ENCODE measurements around the gene TXNDC11. TPM values are rescaled to one million over a fixed set of nuclear protein-coding genes. Genes with fewer than 3 reads are reported as not detected.

Gene TXNDC11
- total RNA-seq, 1 donor from 2014 or later, result 36.1 TPM

DNA sequence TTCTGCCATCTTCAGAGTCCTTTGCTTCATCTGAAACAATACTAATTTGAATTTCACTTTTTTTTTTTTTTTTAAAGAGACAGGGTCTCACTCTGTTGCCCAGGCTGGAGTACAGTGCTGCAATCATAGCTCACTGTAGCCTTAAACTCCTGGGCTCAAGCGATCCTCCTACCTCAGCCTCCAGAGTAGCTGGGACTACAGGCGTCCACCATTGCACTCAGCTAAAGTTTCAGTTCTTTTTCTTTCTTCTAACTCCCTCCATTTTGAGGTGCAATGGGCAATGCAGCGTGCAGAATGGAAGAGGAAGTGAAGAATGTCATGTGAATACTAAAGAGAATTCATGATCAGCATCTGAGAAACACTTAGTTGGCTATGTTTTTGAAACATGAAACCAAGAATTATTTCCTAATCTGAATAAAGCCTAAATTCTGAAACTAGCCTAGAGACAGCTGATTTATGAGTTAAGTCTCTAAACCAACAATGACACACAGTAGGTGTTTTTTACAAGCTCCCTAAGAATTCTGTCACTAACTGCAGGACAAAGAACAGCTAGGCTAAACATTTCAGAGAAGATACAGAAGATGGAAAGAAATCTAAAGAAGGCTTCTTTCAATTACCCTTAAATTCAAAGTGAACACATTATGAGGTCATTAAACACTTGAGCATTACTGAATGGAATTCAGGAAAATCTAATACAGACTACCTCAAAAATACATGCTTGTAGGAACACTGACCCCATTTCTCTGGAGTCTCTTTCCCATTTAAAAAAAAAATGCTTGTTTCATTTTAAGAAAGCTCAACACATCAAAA, 53.4 kb downstream of the TXNDC11 start:
- TF ChIP-seq, protein P1, sequence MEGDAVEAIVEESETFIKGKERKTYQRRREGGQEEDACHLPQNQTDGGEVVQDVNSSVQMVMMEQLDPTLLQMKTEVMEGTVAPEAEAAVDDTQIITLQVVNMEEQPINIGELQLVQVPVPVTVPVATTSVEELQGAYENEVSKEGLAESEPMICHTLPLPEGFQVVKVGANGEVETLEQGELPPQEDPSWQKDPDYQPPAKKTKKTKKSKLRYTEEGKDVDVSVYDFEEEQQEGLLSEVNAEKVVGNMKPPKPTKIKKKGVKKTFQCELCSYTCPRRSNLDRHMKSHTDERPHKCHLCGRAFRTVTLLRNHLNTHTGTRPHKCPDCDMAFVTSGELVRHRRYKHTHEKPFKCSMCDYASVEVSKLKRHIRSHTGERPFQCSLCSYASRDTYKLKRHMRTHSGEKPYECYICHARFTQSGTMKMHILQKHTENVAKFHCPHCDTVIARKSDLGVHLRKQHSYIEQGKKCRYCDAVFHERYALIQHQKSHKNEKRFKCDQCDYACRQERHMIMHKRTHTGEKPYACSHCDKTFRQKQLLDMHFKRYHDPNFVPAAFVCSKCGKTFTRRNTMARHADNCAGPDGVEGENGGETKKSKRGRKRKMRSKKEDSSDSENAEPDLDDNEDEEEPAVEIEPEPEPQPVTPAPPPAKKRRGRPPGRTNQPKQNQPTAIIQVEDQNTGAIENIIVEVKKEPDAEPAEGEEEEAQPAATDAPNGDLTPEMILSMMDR (IDR thresholded peaks at IDR 0.05; ENCODE audit: insufficient read depth, low read length, poor library complexity, severe bottlenecking), result no peak
- no peak overlapping the region for H3K4me3 ChIP-seq (ENCODE audit: low read depth, low read length)
- DNase-seq (ENCODE audit: low read depth), result no peak
- H3K36me3 ChIP-seq (ENCODE audit: control insufficient read depth, insufficient read depth, low read length), result peaks cover 1% of the 10 kb centered on the region
- H3K27me3 ChIP-seq (ENCODE audit: control insufficient read depth, insufficient read depth, low read length), result no peaks in the 10 kb centered on the region

DNA sequence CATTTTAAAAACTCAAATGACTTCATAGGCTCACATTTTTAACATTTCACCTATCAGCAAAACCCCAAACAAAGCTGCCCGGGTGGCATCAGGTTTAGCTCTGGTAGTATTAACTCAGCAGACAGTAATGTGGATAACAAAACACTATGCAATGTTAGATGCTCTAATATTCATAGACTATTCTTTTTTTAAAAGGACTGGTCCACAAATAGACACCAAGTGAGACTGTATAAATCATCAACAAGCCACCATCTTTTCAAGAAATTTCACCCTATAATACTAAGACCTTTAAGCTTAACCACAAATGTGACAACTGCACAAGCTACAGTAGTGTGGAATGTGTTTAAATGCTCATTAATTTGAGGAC, 54.2 kb downstream of the TXNDC11 start:
- H3K36me3 ChIP-seq (ENCODE audit: control insufficient read depth, insufficient read depth, low read length), result peaks cover 1% of the 10 kb centered on the region
- H3K4me3 ChIP-seq (ENCODE audit: low read depth, low read length), result no peak overlapping the region
- TF ChIP-seq, protein P1 (IDR thresholded peaks at IDR 0.05; ENCODE audit: insufficient read depth, low read length, poor library complexity, severe bottlenecking), result no peak
- no peaks in the 10 kb centered on the region for H3K27me3 ChIP-seq (ENCODE audit: control insufficient read depth, insufficient read depth, low read length)
- DNase-seq (ENCODE audit: low read depth), result no peak

DNA sequence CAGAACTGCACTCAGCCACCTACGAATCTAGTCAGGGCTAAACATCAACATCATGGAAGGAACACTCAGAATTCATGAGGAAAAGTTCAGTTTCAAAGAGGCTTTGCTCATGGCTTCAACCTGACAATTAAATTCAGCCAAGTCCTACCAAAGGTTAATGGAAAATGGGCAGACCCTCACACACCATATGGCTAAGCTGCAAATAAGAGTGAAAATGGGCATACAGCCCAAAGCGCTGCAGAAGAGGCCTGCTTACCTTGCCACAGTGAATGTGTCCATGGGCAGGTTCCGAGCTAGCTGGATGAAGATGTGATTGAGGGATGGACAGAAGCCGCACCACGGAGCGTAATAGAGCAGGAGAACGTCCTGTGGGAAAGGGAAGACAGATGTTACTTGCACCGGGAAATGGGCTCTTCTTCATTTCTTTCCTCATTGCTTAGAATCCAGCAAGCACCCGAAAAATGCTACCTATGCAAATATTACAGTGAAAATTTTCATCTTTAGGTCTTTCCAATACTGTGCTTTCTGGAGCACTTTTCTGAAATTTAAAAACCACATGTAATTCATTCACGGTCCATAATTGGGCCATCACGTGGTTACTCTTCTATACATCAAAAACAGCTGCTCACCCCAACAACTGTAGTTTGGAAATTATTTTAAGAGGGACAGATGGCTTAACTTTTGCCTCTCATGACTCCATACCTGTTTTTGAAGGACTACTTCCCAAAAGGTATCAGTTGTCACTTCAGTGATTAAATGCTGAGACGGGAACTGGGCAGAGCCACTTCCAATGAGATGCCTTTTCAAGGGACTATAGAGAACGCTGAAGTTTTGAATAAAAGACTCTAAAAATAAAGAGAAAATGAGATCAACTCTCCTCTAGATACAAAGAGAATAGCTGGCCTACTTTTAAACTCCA, 54.8 kb downstream of the TXNDC11 start:
- no peak overlapping the region for H3K4me3 ChIP-seq (ENCODE audit: low read depth, low read length)
- no peaks in the 10 kb centered on the region for H3K27me3 ChIP-seq (ENCODE audit: control insufficient read depth, insufficient read depth, low read length)
- H3K36me3 ChIP-seq (ENCODE audit: control insufficient read depth, insufficient read depth, low read length), result peaks cover 1% of the 10 kb centered on the region
- TF ChIP-seq, protein P1 (IDR thresholded peaks at IDR 0.05; ENCODE audit: insufficient read depth, low read length, poor library complexity, severe bottlenecking), result no peak
- DNase-seq (ENCODE audit: low read depth), result no peak

DNA sequence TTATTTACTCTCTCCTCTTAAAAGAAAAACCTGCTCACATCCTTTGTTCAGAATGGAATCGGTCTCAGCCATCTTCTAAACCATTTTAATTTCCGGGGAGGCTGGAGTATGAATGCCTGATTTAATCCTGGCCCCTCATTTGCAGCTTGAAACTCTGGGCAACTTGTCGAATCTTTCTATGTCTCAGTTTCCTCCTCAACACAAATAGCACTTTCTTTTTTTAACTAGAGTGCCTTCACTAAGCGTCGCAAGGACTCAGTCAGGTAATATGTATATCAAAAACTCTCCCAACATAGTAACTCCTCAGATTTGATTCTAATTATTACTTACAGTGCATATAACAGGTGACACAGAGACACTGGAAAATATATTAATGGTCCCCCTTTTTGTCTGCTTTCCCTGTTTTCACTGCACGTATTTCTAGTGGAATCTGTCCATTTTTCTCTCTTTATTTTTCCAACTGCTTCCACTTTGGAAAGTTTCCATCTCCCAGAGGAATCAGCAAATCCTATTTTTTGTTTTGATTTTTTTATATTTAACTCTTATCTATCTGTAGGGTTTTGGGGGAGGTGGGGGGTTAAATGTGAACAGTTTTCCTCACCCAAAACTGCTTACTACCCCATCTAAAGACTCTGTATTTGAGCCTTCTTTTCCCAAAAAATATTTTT, 55.8 kb downstream of the TXNDC11 start:
- Histone ChIP-seq H3K36me3 (ENCODE audit: control insufficient read depth, insufficient read depth, low read length) (peaks cover 1% of the 10 kb centered on the region), H3K4me3 (ENCODE audit: low read depth, low read length) (no peak overlapping the region), H3K27me3 (ENCODE audit: control insufficient read depth, insufficient read depth, low read length) (no peaks in the 10 kb centered on the region)
- TF ChIP-seq, protein P1 (IDR thresholded peaks at IDR 0.05; ENCODE audit: insufficient read depth, low read length, poor library complexity, severe bottlenecking), result no peak
- no peak for DNase-seq (ENCODE audit: low read depth)

DNA sequence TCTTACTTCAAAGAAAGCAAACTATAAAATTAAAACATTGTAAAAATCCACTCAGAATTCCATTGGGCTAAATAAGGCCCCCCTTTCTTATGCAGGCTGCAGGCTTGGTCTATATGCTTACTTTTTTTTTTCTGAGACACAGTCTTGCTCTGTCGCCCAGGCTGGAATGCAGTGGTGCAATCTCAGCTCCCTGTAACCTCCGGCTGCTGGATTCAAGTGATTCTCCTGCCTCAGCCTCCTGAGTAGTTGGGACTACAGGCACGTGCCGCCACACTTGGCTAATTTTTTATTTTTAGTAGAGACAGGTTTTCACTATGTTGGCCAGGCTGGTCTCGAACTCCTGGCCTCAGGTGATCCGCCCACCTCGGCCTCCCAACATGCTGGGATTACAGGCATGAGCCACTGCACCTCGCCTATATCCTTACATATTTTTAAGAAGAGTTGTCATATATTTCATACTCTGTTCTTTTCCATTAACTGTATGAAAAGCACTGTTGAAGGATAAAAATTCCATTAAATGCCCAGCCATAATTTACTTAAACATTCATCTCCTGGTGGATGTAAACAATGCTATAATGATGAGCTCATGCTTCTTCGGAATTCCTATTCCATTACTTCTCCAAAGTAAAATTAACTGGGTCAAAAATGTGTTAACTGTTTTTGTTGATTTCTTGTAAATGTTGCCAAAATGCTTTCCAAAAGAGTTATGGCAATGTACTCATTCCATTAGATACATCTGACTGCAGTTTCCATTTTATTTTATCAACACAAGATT, 56.6 kb downstream of the TXNDC11 start:
- Histone ChIP-seq H3K4me3 (ENCODE audit: low read depth, low read length) (no peak overlapping the region), H3K36me3 (ENCODE audit: control insufficient read depth, insufficient read depth, low read length) (no peaks in the 10 kb centered on the region), H3K27me3 (ENCODE audit: control insufficient read depth, insufficient read depth, low read length) (no peaks in the 10 kb centered on the region)
- no peak for DNase-seq (ENCODE audit: low read depth)
- TF ChIP-seq, protein P1 (IDR thresholded peaks at IDR 0.05; ENCODE audit: insufficient read depth, low read length, poor library complexity, severe bottlenecking), result no peak
